ENCODE data around the gene NDUFS6. TPM values are rescaled to one million over a fixed set of nuclear protein-coding genes. Genes with fewer than 3 reads are reported as not detected.
"Not testable (repeated sequence)": the region's sequence is repeated elsewhere in the genome, so short reads cannot be mapped to it uniquely, and the experiment has no call there.

Gene NDUFS6
- total and polyA plus RNA-seq, 7 donors = 48.3 to 177 (median 61.5) TPM

DNA sequence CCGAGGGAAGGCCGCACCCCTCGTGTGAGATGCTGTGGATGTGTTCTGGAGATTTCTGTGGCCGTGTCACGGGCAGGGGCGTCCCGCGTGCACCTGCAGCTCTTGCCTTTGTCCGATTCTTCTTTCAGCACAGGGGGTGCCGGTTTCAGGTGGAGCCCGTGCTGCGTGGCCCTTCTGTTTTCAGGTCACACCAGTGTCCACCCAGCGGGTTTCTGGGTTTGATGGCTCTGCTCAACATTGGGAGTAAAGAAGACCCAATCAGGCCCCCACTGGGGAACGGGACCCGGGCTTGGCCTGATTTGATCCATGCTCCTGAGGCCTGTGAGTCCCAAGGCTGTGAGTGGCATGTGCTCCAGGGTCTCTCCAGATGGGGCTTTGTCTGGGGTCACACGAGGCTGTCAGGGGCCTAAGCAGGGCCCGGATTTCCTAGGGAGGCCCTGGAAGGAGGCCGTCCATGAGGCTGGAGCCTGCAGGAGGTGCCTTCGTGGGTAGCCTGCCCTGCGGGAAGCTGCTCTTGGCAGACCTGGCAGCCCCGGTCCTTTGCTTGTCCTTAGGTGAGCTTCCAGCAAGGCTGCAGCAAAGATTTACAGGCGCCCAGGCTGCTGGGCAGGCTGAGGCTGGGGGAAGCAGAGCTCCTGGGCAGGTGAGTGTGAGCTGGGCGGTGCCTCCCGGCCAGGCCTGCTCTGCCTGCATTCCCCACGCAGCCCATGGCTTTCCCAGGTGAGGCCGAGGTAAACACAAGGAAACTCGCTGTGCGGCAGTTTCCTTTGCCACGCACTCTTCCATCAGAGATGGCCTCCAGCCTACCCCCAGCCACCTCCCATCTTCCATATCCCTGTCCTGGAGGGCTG, 14.4 kb upstream of the NDUFS6 start:
- Histone ChIP-seq H3K27ac (no peak overlapping the region), H3K9me3 (no peaks in the 10 kb centered on the region), H3K4me1 (no peaks in the 10 kb centered on the region), H3K27me3 (ENCODE audit: insufficient read depth in 3 of 3, low read length in 2 of 3) (no peaks in the 10 kb centered on the region), H3K4me3 (no peak overlapping the region), H3K36me3 (ENCODE audit: insufficient read depth in 1 of 2, low read depth in 1 of 2) (no peaks in the 10 kb centered on the region)
- 91 to 94% (median 92%) methylated on average over 29 of the region's 29 CpGs for WGBS, 3 donors
- intact Hi-C loops (cut with DNase I) = no loop called here
- TF ChIP-seq, protein P1, sequence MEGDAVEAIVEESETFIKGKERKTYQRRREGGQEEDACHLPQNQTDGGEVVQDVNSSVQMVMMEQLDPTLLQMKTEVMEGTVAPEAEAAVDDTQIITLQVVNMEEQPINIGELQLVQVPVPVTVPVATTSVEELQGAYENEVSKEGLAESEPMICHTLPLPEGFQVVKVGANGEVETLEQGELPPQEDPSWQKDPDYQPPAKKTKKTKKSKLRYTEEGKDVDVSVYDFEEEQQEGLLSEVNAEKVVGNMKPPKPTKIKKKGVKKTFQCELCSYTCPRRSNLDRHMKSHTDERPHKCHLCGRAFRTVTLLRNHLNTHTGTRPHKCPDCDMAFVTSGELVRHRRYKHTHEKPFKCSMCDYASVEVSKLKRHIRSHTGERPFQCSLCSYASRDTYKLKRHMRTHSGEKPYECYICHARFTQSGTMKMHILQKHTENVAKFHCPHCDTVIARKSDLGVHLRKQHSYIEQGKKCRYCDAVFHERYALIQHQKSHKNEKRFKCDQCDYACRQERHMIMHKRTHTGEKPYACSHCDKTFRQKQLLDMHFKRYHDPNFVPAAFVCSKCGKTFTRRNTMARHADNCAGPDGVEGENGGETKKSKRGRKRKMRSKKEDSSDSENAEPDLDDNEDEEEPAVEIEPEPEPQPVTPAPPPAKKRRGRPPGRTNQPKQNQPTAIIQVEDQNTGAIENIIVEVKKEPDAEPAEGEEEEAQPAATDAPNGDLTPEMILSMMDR (IDR thresholded peaks at IDR 0.05) = no peak
- peak in 1 of 2 donors; percentile 7 for DNase-seq
- ATAC-seq = no peak

DNA sequence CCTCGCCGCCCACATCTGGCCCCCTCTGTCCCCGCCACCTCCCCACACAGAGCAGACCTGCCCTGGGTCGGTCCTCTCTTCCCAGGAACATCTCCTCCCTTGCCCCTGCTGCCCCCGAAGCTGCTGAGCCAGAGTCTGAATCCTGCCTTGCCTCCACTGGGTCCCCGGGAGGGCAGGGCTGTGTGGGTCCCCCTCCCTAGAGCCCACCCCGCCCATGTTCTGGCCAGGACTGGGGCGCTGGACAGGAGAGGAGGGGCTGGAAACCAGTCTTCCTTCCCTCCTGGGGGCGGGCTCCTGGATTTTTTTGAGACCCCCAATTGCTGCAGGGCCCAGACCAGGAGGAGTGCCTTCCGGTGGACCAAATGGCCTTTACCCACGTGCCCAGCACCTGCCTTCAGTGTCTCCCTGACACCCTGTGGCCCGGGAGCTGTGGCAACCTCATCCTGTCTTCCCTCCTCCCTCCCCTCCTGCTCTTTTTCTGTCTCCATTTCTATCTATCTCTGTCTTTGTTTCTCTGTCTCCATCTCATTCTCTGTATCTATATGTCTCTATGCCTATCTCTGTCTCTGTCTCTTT, 13.6 kb upstream of the NDUFS6 start:
- Histone ChIP-seq H3K27me3 (ENCODE audit: insufficient read depth in 3 of 3, low read length in 2 of 3) (no peaks in the 10 kb centered on the region), H3K4me1 (no peaks in the 10 kb centered on the region), H3K27ac (no peak overlapping the region), H3K36me3 (ENCODE audit: insufficient read depth in 1 of 2, low read depth in 1 of 2) (no peaks in the 10 kb centered on the region), H3K9me3 (no peaks in the 10 kb centered on the region), H3K4me3 (no peak overlapping the region)
- ATAC-seq = no peak
- peak in 1 of 2 donors; percentile 7 for DNase-seq
- intact Hi-C loops (cut with DNase I) = no loop called here
- TF ChIP-seq, protein P1 (IDR thresholded peaks at IDR 0.05) = no peak
- 81 to 90% (median 89%) methylated on average over 8 to 12 of the region's 12 CpGs for WGBS, 3 donors

DNA sequence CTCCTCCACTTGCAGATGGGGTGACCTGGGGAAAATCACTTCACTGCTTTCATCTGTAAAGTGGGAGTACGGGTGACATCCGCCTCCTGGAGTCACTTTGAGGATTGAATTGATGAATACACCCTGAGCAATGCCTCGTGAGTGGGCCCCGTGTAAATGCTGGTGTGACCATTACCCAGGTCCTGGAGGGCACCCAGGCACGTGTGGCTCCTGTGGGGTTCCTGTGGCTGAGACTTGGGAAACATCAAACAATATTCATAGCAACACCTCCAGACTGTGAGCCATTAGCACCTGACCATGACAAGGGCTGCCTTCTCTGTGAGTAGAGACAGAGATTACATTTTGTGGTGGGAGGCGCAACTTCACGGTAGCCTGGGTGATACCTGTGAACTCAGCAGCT, 13.0 kb upstream of the NDUFS6 start:
- TF ChIP-seq, protein P1 (IDR thresholded peaks at IDR 0.05) = no peak
- H3K27ac ChIP-seq = no peak overlapping the region
- ATAC-seq (no peak), DNase-seq (no peak)
- H3K9me3 ChIP-seq = no peaks in the 10 kb centered on the region
- no peaks in the 10 kb centered on the region for H3K36me3 ChIP-seq (ENCODE audit: insufficient read depth in 1 of 2, low read depth in 1 of 2)
- no peaks in the 10 kb centered on the region for H3K27me3 ChIP-seq (ENCODE audit: insufficient read depth in 3 of 3, low read length in 2 of 3)
- intact Hi-C loops (cut with DNase I) = no loop called here
- 93 to 96% (median 94%) methylated on average over 7 of the region's 7 CpGs for WGBS, 3 donors
- no peak overlapping the region for H3K4me3 ChIP-seq
- no peaks in the 10 kb centered on the region for H3K4me1 ChIP-seq

DNA sequence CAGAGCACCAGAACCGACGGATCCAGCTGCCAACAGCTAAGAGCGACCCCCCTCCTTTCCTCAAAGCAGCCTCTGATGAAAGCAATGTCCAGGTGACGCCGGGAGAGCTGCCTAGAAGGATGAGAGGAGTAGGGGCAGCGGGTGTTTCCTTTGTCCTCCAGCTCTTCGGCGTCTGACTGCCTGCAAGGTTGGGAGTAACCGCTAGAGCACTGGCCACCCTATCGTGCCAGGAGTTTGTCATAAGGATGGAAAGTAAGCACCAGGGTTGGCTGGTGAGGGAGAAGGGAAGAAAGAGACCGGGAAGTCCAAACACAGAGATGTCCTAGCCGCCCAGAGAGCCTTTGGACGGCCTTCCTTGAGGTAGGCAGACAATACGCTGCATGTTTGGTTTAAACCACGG, 12.4 kb upstream of the NDUFS6 start:
- H3K9me3 ChIP-seq = no peaks in the 10 kb centered on the region
- intact Hi-C loops (cut with DNase I) = no loop called here
- no peak overlapping the region for H3K4me3 ChIP-seq
- DNase-seq (peak in 1 of 2 donors; percentile 2), ATAC-seq (no peak)
- 86 to 88% (median 86%) methylated on average over 15 of the region's 15 CpGs for WGBS, 3 donors
- no peaks in the 10 kb centered on the region for H3K27me3 ChIP-seq (ENCODE audit: insufficient read depth in 3 of 3, low read length in 2 of 3)
- TF ChIP-seq, protein P1 (IDR thresholded peaks at IDR 0.05) = no peak
- H3K27ac ChIP-seq = no peak overlapping the region
- H3K4me1 ChIP-seq = no peaks in the 10 kb centered on the region
- no peaks in the 10 kb centered on the region for H3K36me3 ChIP-seq (ENCODE audit: insufficient read depth in 1 of 2, low read depth in 1 of 2)

DNA sequence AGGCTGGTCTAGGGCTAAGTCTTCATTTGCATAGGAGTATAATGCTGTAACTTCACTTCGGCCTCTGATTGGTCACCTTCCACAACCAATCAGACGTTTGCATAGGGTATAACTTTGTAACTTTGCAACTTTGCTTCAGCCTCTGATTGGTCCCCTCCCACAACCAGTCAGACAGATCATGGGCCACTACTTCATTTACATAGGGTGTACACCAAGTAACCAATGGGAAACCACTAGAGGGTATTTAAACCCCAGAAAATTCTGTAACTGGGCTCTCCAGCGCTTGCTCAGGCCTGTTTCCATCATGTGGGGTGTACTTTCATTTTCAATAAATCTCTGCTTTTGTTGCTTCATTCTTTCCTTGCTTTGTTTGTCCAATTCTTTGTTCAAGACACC, 11.8 kb upstream of the NDUFS6 start:
- H3K36me3 ChIP-seq (ENCODE audit: insufficient read depth in 1 of 2, low read depth in 1 of 2); H3K27me3 ChIP-seq (ENCODE audit: insufficient read depth in 3 of 3, low read length in 2 of 3): not testable (repeated sequence)
- 78 to 87% (median 83%) methylated on average over 3 of the region's 3 CpGs for WGBS, 3 donors

More for the DNA sequence above, 11.8 kb upstream of the NDUFS6 start:
- H3K9me3 ChIP-seq; H3K4me1 ChIP-seq; H3K4me3 ChIP-seq; intact Hi-C loops (cut with DNase I); ATAC-seq; H3K27ac ChIP-seq; DNase-seq: not testable (repeated sequence)
